Midbrain (tissue), 1 donor: ENCODE data around the gene NCOA1.
"Not testable (repeated sequence)": the region's sequence is repeated elsewhere in the genome, so short reads cannot be mapped to it uniquely, and the experiment has no call there.

Experiments used
- DNase-seq: peaks from one replicate; lab custom pipeline; 2025; lab: John Stamatoyannopoulos, UW

Gene NCOA1

GRCh38 chr2:24577481-24577880, 86.4 kb downstream of the NCOA1 start:
- no peak for DNase-seq

DNA sequence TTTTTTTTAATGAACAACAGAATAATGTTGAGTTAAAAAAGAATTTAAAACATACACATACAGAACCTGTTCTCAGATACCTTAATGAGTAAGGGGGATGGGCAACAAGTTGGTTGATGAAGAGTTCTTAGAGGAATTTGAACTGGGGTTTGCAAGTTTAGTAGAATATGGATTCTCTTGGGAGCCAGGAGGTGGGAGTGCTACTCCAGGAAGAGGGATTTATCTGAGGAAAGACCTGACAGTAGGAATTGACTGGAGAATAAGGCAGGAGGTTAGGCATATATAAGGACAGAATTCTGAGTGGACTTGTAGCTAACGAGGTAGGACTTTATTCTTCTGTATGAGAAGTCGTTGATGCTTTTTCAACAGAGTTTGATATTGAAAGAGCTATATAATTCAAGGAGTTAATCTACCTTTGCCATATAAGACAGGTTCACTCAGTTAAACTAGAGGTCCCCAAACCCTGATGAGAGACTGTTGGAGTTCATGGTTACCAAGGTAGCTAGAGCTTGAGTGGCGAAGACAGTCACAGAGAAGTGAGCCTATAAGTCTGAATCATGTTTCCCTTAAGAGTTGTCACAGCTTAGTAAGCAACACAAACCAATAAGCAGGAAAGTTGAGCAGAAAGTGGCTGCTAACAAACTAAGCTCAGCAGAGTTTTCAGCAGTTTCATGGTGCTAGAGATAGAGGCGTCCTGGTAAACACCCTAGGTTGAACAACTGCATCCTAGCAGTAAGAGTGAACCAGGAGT, 88.2 kb downstream of the NCOA1 start:
- DNase-seq: no peak

GRCh38 chr2:24580561-24580960, 89.5 kb downstream of the NCOA1 start:
- no peak for DNase-seq

DNA sequence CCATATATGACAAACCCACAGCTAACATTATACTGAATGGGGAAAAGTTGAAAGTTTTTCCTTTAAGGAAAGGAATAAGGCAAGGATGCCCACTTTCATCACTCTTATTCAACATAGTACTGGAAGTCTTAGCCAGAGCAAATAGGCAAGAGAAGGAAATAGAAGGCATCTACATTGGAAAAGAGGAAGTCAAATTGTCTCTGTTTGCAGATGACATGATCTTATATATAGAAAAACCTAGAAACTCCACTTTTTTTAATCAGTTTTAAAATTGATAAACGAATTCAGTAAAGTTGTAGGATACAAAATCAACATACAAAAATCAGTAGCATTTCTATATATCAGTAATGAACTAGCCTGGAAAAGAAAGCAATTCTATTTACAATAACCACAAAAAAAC, 90.9 kb downstream of the NCOA1 start:
- DNase-seq: not testable (repeated sequence)

- no peak for DNase-seq
Observed at GRCh38 chr2:24586955-24587354, 95.9 kb downstream of the NCOA1 start.

- DNase-seq: no peak
Observed at GRCh38 chr2:24588294-24588693, 97.2 kb downstream of the NCOA1 start.

DNA sequence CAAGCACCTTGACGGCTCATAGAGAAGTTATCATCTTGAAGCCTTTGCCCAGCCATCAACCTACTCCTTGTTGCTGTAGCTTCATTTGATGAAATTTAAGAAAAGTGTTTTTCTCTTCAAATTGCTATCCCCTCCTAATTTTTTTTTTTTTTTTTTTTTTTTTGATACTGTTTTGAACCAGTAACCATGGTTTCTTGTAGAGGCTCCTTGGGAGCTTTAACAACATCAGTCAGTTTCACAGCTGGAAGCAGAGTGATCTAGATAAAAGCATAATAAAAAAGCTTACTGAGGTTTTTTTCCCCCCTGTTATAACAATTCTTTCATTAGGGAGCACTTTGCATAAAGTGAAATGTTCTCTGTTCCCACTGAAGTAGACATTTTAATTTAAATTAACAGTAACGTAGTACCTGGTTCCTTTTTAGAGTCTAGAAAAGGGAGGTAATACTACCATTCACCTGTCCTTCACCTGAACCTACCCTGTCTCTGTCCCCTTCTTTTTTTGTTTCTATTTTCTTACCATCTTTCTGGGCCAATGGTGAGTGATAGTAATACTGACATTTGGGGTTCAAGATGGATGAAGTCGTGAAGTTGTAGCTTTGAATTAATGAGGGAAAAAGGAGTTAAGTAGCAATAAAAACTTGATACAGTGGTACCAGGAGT, 101.5 kb downstream of the NCOA1 start:
- no peak for DNase-seq

DNA sequence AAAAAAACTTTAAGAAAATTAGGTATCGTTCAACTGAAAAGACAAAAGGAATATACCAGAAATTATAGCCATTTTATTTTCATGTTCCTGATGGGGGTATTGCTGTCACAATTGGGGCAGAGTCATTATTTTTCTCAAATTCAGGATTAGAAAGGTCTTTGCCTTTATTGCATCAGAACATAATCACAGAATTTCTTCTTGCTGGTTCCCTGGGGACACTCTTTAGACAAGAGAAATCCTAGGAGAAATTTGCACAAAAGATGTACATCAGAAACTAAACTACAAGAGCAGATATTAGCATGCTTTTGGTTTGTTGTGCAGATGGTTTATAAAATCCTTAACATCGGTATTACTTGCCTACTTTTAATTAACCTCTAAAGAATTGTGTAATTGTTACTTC, 103.2 kb downstream of the NCOA1 start:
- no peak for DNase-seq

GRCh38 chr2:24597181-24597870, 106.3 kb downstream of the NCOA1 start:
- DNase-seq: no peak

DNA sequence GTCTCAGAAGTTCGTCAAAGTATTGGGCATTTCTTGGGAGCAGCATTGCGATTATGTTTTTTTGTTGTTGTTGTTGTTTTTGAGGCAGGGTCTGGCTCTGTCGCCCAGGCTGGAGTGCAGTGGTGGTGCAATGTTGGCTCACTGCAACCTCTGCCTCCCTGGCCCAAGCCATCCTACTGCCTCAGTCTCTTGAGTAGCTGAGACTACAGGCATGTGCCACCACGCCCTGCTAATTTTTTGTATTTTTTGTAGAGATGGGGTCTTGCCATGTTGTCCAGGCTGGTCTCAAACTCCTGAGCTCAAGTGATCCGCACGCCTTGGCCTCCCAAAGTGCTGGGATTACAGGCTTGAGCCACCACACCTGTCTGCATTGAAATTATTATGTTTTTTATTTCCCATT, 109.1 kb downstream of the NCOA1 start:
- not testable (repeated sequence) for DNase-seq

- DNase-seq: no peak
Observed at GRCh38 chr2:24611631-24612030, 120.6 kb downstream of the NCOA1 start.

GRCh38 chr2:24613154-24613814, 122.2 kb downstream of the NCOA1 start:
- DNase-seq: no peak

- DNase-seq: no peak
Observed at GRCh38 chr2:24616616-24617015, 125.6 kb downstream of the NCOA1 start.

DNA sequence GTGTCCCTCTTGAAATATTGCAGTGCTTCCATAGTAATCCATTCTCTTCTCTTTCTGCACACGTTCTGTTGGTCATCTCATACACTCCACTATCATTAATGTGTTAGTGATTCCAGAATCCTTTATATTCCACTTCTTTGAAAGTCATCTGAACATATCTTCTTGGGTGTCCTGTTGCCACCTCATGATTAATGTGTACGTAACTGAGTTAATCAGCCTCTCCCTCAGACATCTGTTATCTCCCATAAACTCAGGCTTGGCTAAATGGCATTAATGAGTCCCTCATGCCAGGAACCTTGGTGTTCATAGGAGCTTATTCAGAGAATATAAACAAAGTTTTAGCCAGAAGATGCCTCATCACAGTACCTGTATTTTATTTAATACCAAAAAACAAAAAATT, 126.4 kb downstream of the NCOA1 start:
- no peak for DNase-seq

DNA sequence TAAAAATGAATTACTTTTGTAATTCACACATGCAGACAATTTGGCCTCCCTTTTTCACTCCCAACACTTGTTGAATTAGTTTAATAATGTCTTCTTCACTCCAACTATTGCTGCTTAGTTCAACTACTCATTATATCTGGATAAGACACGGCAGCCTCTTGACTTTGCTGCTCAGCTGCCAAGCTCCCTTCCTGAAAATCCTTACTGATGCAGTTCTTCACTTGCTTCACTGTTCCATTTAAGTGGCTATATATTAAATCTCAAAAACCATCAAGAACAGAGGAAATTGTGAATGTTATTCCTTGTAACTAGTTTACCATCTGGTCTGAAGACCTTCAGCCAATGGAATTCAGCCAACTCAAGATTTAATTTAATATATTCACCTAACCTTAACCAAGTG, 127.1 kb downstream of the NCOA1 start:
- DNase-seq: no peak

DNA sequence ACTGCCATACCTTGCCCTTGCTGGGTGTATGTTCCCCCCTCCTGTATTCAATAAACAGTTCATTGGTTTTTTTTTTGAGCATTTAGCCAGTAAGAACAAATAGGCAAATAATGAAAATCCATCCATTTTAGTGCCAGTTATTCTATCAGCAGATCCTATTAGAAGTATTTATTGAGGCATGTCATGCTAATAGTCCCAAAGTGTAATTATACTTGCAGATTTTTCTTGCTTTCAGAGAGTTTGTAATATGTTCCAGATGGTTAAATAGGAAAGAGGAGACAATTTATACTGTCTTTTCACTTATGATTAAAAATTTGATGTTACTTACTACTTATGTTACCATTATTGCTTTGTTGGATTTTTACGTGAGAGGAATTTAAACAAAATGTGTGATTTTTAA, 127.6 kb downstream of the NCOA1 start:
- no peak for DNase-seq

DNA sequence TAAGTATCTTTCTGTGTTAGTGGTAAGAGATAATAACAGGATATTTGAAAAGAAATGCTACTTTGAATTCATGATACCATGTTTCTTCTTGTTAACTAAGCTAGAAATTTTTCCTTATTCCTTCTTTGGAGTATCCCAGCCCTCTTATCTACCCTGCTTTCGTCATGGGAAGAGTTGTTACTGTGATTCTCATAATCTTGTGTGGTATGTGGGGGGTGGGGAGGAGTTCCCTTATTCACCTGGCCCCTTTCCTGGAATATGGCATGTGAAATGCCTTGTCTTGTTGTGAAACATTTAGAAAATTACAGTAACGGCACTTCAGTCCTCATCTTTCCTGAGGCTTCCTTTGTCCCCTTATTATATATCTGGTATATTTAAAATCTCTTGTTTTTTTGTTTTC, 129.9 kb downstream of the NCOA1 start:
- DNase-seq: no peak

DNA sequence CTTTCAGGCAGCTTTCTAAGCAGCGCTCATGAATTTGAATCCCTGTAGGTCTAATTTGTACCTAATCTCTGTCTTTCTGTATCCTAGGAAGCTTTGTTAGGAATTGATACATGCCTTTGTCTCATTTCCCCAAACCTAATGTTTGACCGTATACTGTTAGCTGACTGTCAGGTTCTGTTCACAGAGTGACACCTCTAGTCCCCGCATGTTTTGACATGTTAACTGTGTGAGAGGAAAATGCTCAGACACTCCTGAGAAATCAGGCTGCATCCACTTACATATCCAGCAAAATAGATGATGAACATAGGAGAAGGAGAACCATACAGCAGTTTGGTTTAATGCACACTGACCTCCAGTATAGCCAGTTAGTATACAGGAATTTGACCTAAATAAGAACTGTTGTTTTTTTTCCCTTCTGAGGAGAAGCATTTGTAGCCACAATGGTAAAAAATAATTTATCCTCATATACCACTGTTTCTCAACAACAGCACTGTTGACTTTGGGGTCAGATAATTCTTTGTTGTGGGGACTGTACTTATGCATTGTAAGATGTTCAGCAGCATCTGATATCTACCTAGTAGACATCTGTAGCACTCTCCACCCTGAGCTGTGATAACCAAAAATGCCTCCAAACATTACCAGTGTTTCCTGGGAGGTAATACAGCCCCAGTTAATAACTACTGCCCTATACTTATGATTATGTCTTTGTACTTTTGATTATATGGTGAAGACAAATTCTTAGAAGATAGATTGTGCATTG, 130.9 kb downstream of the NCOA1 start:
- DNase-seq: no peak

- DNase-seq: no peak
Observed at GRCh38 chr2:24623535-24623934, 132.5 kb downstream of the NCOA1 start.

DNA sequence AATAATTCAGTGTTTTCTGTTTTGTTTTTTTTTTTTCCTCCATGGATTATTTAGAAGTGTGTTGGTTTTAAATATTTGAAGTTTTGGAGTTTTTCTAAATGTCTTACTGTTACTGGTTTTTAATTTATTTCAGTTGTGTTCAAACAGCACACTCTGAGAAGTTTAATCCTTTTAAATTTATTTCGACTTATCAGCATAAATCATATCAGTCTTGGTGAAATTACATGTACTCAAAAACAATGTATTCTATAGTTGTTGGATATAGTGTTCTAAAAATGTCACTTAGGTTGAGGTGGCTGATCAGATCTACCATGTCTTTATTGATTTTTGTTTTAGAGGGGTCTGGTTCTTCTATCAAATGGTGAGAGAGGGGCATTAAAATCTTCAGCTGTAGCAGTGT, 134.7 kb downstream of the NCOA1 start:
- no peak for DNase-seq

DNA sequence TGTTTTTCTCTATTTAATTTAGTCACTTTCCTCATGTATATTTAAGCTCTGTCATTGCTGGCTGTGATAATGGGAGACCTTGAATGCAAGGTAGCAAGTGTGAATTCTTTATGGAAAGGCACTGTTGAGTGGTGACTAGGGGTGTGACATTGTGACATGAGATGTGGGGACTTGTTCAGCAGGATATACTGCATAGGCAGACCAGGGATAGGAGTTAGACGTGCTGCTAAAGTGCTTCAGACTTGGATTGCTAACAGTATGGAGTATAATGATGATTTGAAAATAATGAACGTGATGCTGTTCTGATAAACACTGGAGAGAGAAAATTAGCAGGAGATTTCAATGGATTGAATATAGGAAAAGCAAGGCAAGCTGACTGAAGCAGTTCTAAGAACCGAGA, 135.1 kb downstream of the NCOA1 start:
- DNase-seq: no peak

DNA sequence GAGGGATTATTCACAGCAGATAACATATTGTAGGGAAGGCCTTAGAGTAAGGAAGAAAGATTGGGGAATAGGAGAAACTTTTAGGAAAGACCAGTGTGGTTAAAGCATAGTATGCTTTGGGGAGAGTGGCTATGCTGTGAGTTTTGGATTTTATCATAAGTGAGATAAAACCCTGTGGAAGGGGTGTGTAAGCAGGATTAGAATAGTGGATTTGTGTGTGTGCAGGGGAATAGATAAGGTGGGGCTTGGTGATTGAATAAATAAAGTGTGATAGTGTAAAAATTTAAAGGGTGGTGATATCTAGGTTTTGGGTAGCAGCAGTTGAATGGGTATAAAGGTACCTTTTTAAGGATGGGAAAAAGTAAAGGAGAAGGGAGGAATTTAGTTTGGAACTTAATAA, 137.7 kb downstream of the NCOA1 start:
- no peak for DNase-seq
